Activated T-helper 17 cell treated with anti-CD3 and anti-CD28 coated beads, Interleukin-2, amount 50 U/mL, for 72 hours (primary cell): ENCODE measurements around the gene THSD7B. TPM values are rescaled to one million over a fixed set of nuclear protein-coding genes. Genes with fewer than 3 reads are reported as not detected.

Experiments
- ATAC-seq: fragments of 150-1000 bp; cut with Tn5 transposase; replicated peaks from 2 replicates; pipeline ENCODE4 v1.10.0; 2021; ENCODE audit warnings: mild to moderate bottlenecking, moderate library complexity
- H3K27ac Mint-ChIP-seq: one replicate; pipeline ENCODE4 v1.8.0; 2022; ENCODE audit warnings: mixed read lengths
- H3K27me3 Mint-ChIP-seq: one replicate; pipeline ENCODE4 v1.8.0; 2022; ENCODE audit warnings: mixed read lengths
- H3K36me3 Mint-ChIP-seq: one replicate; pipeline ENCODE4 v1.8.0; 2022; ENCODE audit warnings: low read depth, mild to moderate bottlenecking, mixed read lengths
- H3K4me1 Mint-ChIP-seq: one replicate; pipeline ENCODE4 v1.8.0; 2022; ENCODE audit warnings: mixed read lengths
- H3K4me3 Mint-ChIP-seq: one replicate; pipeline ENCODE4 v1.8.0; 2022; ENCODE audit warnings: mild to moderate bottlenecking, mixed read lengths
- H3K9me3 Mint-ChIP-seq: one replicate; pipeline ENCODE4 v1.8.0; 2022; ENCODE audit warnings: mixed read lengths
- total RNA-seq, 2 donors: library from RNA; stranded (reverse); gene quantifications; one replicate each; pipeline ENCODE4 v1.2.3, GENCODE V29; 2022

THSD7B gene
- total RNA-seq, 2 donors from 2014 or later, result 0.05 TPM; not detected in 1

GRCh38 chr2:137437386-137437785, 672.0 kb downstream of the THSD7B start:
- Mint-ChIP-seq H3K27me3 (no peaks in the 10 kb centered on the region), H3K9me3 (no peaks in the 10 kb centered on the region), H3K4me1 (no peaks in the 10 kb centered on the region), H3K27ac (no peak overlapping the region), H3K4me3 (no peak overlapping the region), H3K36me3 (no peaks in the 10 kb centered on the region)
- ATAC-seq, result no peak

GRCh38 chr2:137444970-137445369, 679.6 kb downstream of the THSD7B start:
- no peaks in the 10 kb centered on the region for H3K27me3 Mint-ChIP-seq
- no peak overlapping the region for H3K27ac Mint-ChIP-seq
- H3K4me1 Mint-ChIP-seq, result no peaks in the 10 kb centered on the region
- H3K4me3 Mint-ChIP-seq, result no peak overlapping the region
- H3K36me3 Mint-ChIP-seq, result no peaks in the 10 kb centered on the region
- peaks cover 11% of the 10 kb centered on the region for H3K9me3 Mint-ChIP-seq
- ATAC-seq, result no peak

GRCh38 chr2:137449454-137449853, 684.1 kb downstream of the THSD7B start:
- no peaks in the 10 kb centered on the region for H3K27me3 Mint-ChIP-seq
- no peak for ATAC-seq
- H3K27ac Mint-ChIP-seq, result no peak overlapping the region
- H3K9me3 Mint-ChIP-seq, result peaks cover 16% of the 10 kb centered on the region
- H3K36me3 Mint-ChIP-seq, result no peaks in the 10 kb centered on the region
- no peak overlapping the region for H3K4me3 Mint-ChIP-seq
- no peaks in the 10 kb centered on the region for H3K4me1 Mint-ChIP-seq

- ATAC-seq, result no peak
- no peaks in the 10 kb centered on the region for H3K4me1 Mint-ChIP-seq
These were observed 689.5 kb downstream of the THSD7B start for GRCh38 chr2:137454886-137455285.

GRCh38 chr2:137467246-137467862, 702.0 kb downstream of the THSD7B start:
- Mint-ChIP-seq H3K9me3 (peaks cover 4% of the 10 kb centered on the region), H3K27ac (no peak overlapping the region), H3K27me3 (no peaks in the 10 kb centered on the region), H3K4me3 (no peak overlapping the region), H3K4me1 (no peaks in the 10 kb centered on the region), H3K36me3 (no peaks in the 10 kb centered on the region)
- ATAC-seq, result no peak

More at GRCh38 chr2:137454886-137455285, 689.5 kb downstream of the THSD7B start:
- no peak overlapping the region for H3K4me3 Mint-ChIP-seq
- no peaks in the 10 kb centered on the region for H3K36me3 Mint-ChIP-seq
- H3K27me3 Mint-ChIP-seq, result no peaks in the 10 kb centered on the region
- no peak overlapping the region for H3K27ac Mint-ChIP-seq
- peaks cover 9% of the 10 kb centered on the region for H3K9me3 Mint-ChIP-seq

- Mint-ChIP-seq H3K4me3 (no peak overlapping the region), H3K27ac (no peak overlapping the region), H3K36me3 (no peaks in the 10 kb centered on the region), H3K9me3 (no peaks in the 10 kb centered on the region), H3K4me1 (no peaks in the 10 kb centered on the region), H3K27me3 (no peaks in the 10 kb centered on the region)
- ATAC-seq, result no peak
These were observed 727.9 kb downstream of the THSD7B start for GRCh38 chr2:137493261-137493660.

GRCh38 chr2:137500599-137500998, 735.3 kb downstream of the THSD7B start:
- Mint-ChIP-seq H3K36me3 (no peaks in the 10 kb centered on the region), H3K4me3 (no peak overlapping the region), H3K27me3 (no peaks in the 10 kb centered on the region), H3K27ac (no peak overlapping the region), H3K4me1 (no peaks in the 10 kb centered on the region), H3K9me3 (peaks cover 18% of the 10 kb centered on the region)
- no peak for ATAC-seq

- Mint-ChIP-seq H3K27me3 (no peaks in the 10 kb centered on the region), H3K9me3 (peaks cover 5% of the 10 kb centered on the region), H3K36me3 (no peaks in the 10 kb centered on the region), H3K27ac (no peak overlapping the region), H3K4me1 (no peaks in the 10 kb centered on the region), H3K4me3 (no peak overlapping the region)
- ATAC-seq, result no peak
These were observed 741.9 kb downstream of the THSD7B start for GRCh38 chr2:137507237-137507636.

GRCh38 chr2:137508739-137509384, 743.5 kb downstream of the THSD7B start:
- H3K4me1 Mint-ChIP-seq, result no peaks in the 10 kb centered on the region
- H3K27me3 Mint-ChIP-seq, result no peaks in the 10 kb centered on the region
- H3K9me3 Mint-ChIP-seq, result peaks cover 4% of the 10 kb centered on the region
- H3K4me3 Mint-ChIP-seq, result no peak overlapping the region
- no peak for ATAC-seq
- no peak overlapping the region for H3K27ac Mint-ChIP-seq
- no peaks in the 10 kb centered on the region for H3K36me3 Mint-ChIP-seq

- H3K27me3 Mint-ChIP-seq, result no peaks in the 10 kb centered on the region
- no peaks in the 10 kb centered on the region for H3K9me3 Mint-ChIP-seq
- no peak overlapping the region for H3K27ac Mint-ChIP-seq
- no peak overlapping the region for H3K4me3 Mint-ChIP-seq
- no peaks in the 10 kb centered on the region for H3K4me1 Mint-ChIP-seq
- H3K36me3 Mint-ChIP-seq, result no peaks in the 10 kb centered on the region
- ATAC-seq, result no peak
These were observed 746.2 kb downstream of the THSD7B start for GRCh38 chr2:137511526-137511925.

- H3K27me3 Mint-ChIP-seq, result no peaks in the 10 kb centered on the region
- H3K36me3 Mint-ChIP-seq, result no peaks in the 10 kb centered on the region
- no peaks in the 10 kb centered on the region for H3K4me1 Mint-ChIP-seq
- no peak for ATAC-seq
- H3K27ac Mint-ChIP-seq, result no peak overlapping the region
- no peak overlapping the region for H3K4me3 Mint-ChIP-seq
- no peaks in the 10 kb centered on the region for H3K9me3 Mint-ChIP-seq
These were observed 756.6 kb downstream of the THSD7B start for GRCh38 chr2:137521653-137522619.

- peaks cover 3% of the 10 kb centered on the region for H3K9me3 Mint-ChIP-seq
- no peaks in the 10 kb centered on the region for H3K27me3 Mint-ChIP-seq
- H3K27ac Mint-ChIP-seq, result no peak overlapping the region
- ATAC-seq, result no peak
- H3K36me3 Mint-ChIP-seq, result no peaks in the 10 kb centered on the region
- H3K4me1 Mint-ChIP-seq, result no peaks in the 10 kb centered on the region
- H3K4me3 Mint-ChIP-seq, result no peak overlapping the region
These were observed 757.3 kb downstream of the THSD7B start for GRCh38 chr2:137522620-137523011.

- Mint-ChIP-seq H3K27ac (no peak overlapping the region), H3K4me3 (no peak overlapping the region), H3K27me3 (no peaks in the 10 kb centered on the region), H3K36me3 (no peaks in the 10 kb centered on the region), H3K4me1 (no peaks in the 10 kb centered on the region), H3K9me3 (peaks cover 4% of the 10 kb centered on the region)
- no peak for ATAC-seq
These were observed 758.6 kb downstream of the THSD7B start for GRCh38 chr2:137523931-137524330.

GRCh38 chr2:137525132-137525531, 759.8 kb downstream of the THSD7B start:
- Mint-ChIP-seq H3K27ac (no peak overlapping the region), H3K4me3 (no peak overlapping the region), H3K36me3 (no peaks in the 10 kb centered on the region), H3K27me3 (no peaks in the 10 kb centered on the region), H3K4me1 (no peaks in the 10 kb centered on the region), H3K9me3 (peaks cover 7% of the 10 kb centered on the region)
- ATAC-seq, result no peak
